DOHH2 (cell line): ENCODE data around the gene TMEM94.

Experiments
- H3F3A ChIP-seq: fragments of 200-600 bp; sonication (generic), shearing (Covaris generic); 2 replicates; pipeline ENCODE4 v1.6.0; 2016; ENCODE audit warnings: antibody characterized with exemption, mild to moderate bottlenecking; ENCODE audit not compliant: control insufficient read depth, insufficient read depth
- H3K27ac ChIP-seq: fragments of 200-600 bp; sonication (generic); 2 replicates; pipeline ENCODE4 v1.5.1; 2014; ENCODE audit warnings: low read depth, mild to moderate bottlenecking, low read length, moderate library complexity
- H3K27me3 ChIP-seq: fragments of 200-600 bp; sonication (generic); 2 replicates; pipeline ENCODE4 v1.6.1; 2014; ENCODE audit warnings: mild to moderate bottlenecking, low read length, mixed read lengths; ENCODE audit not compliant: control insufficient read depth
- H3K36me3 ChIP-seq: fragments of 200-600 bp; sonication (generic); 2 replicates; pipeline ENCODE4 v1.6.1; 2014; ENCODE audit warnings: mild to moderate bottlenecking, low read length, moderate library complexity, mixed read lengths; ENCODE audit not compliant: control insufficient read depth
- H3K4me1 ChIP-seq: fragments of 200-600 bp; sonication (generic); 2 replicates; pipeline ENCODE4 v1.6.1; 2014; ENCODE audit warnings: mild to moderate bottlenecking, low read length, mixed read lengths; ENCODE audit not compliant: control insufficient read depth
- H3K4me2 ChIP-seq: fragments of 200-600 bp; sonication (generic); 2 replicates; pipeline ENCODE4 v1.6.0; 2014; ENCODE audit warnings: mild to moderate bottlenecking, low read length, moderate library complexity
- H3K4me3 ChIP-seq: fragments of 200-600 bp; sonication (generic); 2 replicates; pipeline ENCODE4 v1.5.1; 2014; ENCODE audit warnings: mild to moderate bottlenecking, low read length, mixed read lengths
- H3K79me2 ChIP-seq: fragments of 200-600 bp; sonication (generic); 2 replicates; pipeline ENCODE4 v1.6.1; 2014; ENCODE audit warnings: mild to moderate bottlenecking, low read length, mixed read lengths; ENCODE audit not compliant: control insufficient read depth
- H3K9me2 ChIP-seq: fragments of 200-600 bp; sonication (generic); replicated peaks from 2 replicates; pipeline ENCODE4 v1.6.1; 2014; ENCODE audit warnings: mild to moderate bottlenecking, low read length, mixed read lengths; ENCODE audit not compliant: control insufficient read depth
- H3K9me3 ChIP-seq: fragments of 200-600 bp; sonication (generic); 2 replicates; pipeline ENCODE4 v1.6.1; 2014; ENCODE audit warnings: antibody characterized with exemption, low read length, mixed read lengths; ENCODE audit not compliant: control insufficient read depth, insufficient read depth
- H4K20me1 ChIP-seq: fragments of 200-600 bp; sonication (generic); 2 replicates; pipeline ENCODE4 v1.6.0; 2014; ENCODE audit warnings: low read depth, mild to moderate bottlenecking, antibody characterized with exemption, low read length, moderate library complexity; ENCODE audit not compliant: control insufficient read depth, insufficient read depth
- CTCF ChIP-seq: fragments of 200-600 bp; sonication (generic); IDR thresholded peaks from one replicate; pipeline ENCODE4 v1.5.1; 2014; ENCODE audit warnings: antibody characterized with exemption, mild to moderate bottlenecking, low read depth, low read length; ENCODE audit not compliant: poor library complexity, severe bottlenecking
- EZH2phosphoT487 ChIP-seq: fragments of 200-600 bp; sonication (generic); IDR thresholded peaks from 2 replicates; pipeline ENCODE4 v1.6.1; 2017; ENCODE audit warnings: borderline replicate concordance, mild to moderate bottlenecking, antibody characterized with exemption, low read length, moderate library complexity, mixed read lengths

Gene TMEM94

GRCh38 chr17:75490953-75491649 is 34.7 kb downstream of the TMEM94 start:
- Histone ChIP-seq H4K20me1 (no peaks in the 10 kb centered on the region), H3K9me2 (no peaks in the 10 kb centered on the region), H3K36me3 (peaks cover 8% of the 10 kb centered on the region), H3K9me3 (no peaks in the 10 kb centered on the region), H3K27me3 (no peaks in the 10 kb centered on the region), H3K4me3 (no peak overlapping the region), H3K4me2 (no peak overlapping the region; the same call in 1 of the 2 replicates), H3K79me2 (no peaks in the 10 kb centered on the region), H3K4me1 (peaks cover 28% of the 10 kb centered on the region), H3K27ac (no peak overlapping the region), H3F3A (no peaks in the 10 kb centered on the region)
- TF ChIP-seq EZH2phosphoT487 (no peak), CTCF (no peak)

DNA sequence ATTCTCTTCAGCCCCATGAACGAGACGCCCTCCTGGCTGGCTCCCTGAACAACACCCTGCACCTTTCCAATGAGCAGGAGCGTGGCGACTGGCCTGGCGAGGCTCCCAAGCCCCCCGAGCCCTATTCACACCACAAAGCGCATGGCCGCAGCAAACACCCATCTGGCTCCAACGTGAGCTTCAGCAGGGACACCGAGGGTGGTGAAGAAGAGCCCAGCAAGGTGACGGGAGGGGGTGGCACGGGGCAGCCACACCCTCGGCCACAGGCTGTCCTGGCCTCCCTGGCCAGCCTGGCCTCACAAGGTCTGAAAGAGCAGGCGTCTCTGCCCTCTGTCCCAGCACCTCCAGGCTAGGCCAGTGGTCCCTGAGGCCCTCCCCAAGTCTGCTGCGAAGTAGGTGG is 35.2 kb downstream of the TMEM94 start:
- H3K9me3 ChIP-seq: no peaks in the 10 kb centered on the region
- no peaks in the 10 kb centered on the region for H3K27me3 ChIP-seq
- H3K79me2 ChIP-seq: no peaks in the 10 kb centered on the region
- TF ChIP-seq EZH2phosphoT487: no peak
- TF ChIP-seq CTCF: no peak
- H3K4me3 ChIP-seq: no peak overlapping the region
- no peaks in the 10 kb centered on the region for H4K20me1 ChIP-seq
- no peak overlapping the region for H3K27ac ChIP-seq
- no peak overlapping the region for H3K4me2 ChIP-seq
- H3K9me2 ChIP-seq: no peaks in the 10 kb centered on the region
- H3K36me3 ChIP-seq: peaks cover 11% of the 10 kb centered on the region
- peaks cover 27% of the 10 kb centered on the region for H3K4me1 ChIP-seq
- no peaks in the 10 kb centered on the region for H3F3A ChIP-seq

DNA sequence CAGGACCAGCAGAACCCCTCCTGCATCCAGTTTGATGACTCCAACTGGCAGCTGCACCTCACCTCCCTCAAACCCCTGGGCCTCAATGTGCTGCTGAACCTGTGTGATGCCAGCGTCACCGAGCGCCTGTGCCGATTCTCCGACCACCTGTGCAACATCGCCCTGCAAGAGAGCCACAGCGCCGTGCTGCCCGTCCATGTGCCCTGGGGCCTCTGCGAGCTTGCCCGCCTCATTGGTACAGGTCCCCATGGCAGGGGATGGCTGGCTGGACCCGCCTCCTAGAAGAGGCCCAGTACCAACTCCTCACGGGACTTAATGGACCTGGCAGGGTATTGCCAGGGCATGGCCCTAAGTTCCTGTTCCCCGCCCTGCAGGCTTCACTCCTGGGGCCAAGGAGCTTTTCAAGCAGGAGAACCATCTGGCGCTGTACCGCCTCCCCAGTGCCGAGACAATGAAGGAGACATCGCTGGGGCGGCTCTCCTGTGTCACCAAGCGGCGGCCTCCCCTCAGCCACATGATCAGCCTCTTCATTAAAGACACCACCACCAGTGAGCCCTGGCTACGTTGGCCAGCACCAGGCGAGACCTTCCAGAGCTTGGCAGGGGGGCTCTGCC is 36.2 kb downstream of the TMEM94 start:
- no peaks in the 10 kb centered on the region for H3K9me2 ChIP-seq
- H3K79me2 ChIP-seq: no peaks in the 10 kb centered on the region
- no peaks in the 10 kb centered on the region for H4K20me1 ChIP-seq
- H3K4me2 ChIP-seq: no peak overlapping the region
- H3K27me3 ChIP-seq: no peaks in the 10 kb centered on the region
- H3F3A ChIP-seq: no peaks in the 10 kb centered on the region
- peaks cover 8% of the 10 kb centered on the region for H3K36me3 ChIP-seq
- H3K4me1 ChIP-seq: peaks cover 17% of the 10 kb centered on the region
- no peak for TF ChIP-seq EZH2phosphoT487
- TF ChIP-seq CTCF: no peak
- H3K4me3 ChIP-seq: no peak overlapping the region
- H3K27ac ChIP-seq: no peak overlapping the region
- H3K9me3 ChIP-seq: no peaks in the 10 kb centered on the region
